ENCODE data around the gene AOPEP. TPM values are rescaled to one million over a fixed set of nuclear protein-coding genes. Genes with fewer than 3 reads are reported as not detected.
A peak's percentile ranks its signal among the peaks of the same experiment; 100 is the strongest.

The AOPEP gene
- total and polyA plus RNA-seq, 2 donors (not counting 3 experiments of a cell fraction or from before 2014, with no cell fraction given) = 20.2 to 41.6 TPM

DNA sequence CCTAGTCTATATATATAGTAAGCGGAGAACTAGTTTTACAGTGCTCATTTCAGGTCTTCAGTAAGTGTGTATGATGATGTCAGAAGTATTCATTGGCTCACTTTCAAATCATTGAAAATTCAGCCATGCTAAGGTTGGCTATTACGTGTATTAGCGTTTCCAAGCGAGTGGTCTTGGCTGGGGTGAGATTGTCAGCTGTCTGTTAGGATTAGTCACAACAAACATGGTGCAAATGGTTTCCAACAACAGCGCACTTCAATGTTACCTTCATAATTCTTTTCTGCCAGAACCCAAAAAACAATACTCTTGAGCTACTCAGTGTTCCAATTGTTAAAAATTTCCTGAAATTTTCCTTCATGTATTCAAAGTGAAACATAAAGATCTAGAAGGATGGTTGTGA is 283.0 kb downstream of the AOPEP start:
- no peak overlapping the region for H3K27ac ChIP-seq (ENCODE audit: insufficient read depth, low read depth, low read length)
- dilution Hi-C loops (cut with MboI; ENCODE audit: extremely low pct_ligation_motif_present, low sequenced_read_pairs) = no loop called here
- BruUV-seq (replicated peaks) = no TSS peak
- H3K9me1 ChIP-seq (replicated peaks; ENCODE audit: control insufficient read depth, extremely low read depth, insufficient read depth, low read length) = no peaks in the 10 kb centered on the region
- H4K20me1 ChIP-seq (replicated peaks; ENCODE audit: control insufficient read depth, extremely low read depth, insufficient read depth, low read length) = no peaks in the 10 kb centered on the region
- no peak overlapping the region for H3K9ac ChIP-seq (replicated peaks; ENCODE audit: extremely low read depth, insufficient read depth, low read length)
- peaks cover 6 to 9% of the 10 kb centered on the region in 2 experiments for H3K36me3 ChIP-seq (ENCODE audit: control insufficient read depth in 2 of 2, extremely low read depth in 1 of 2, insufficient read depth in 2 of 2, low read length in 2 of 2)
- peaks cover 17% of the 10 kb centered on the region for H3K79me2 ChIP-seq (ENCODE audit: control insufficient read depth, insufficient read depth, low read length)
- no peak overlapping the region for H2AFZ ChIP-seq (ENCODE audit: low read depth, low read length)
- intact Hi-C loops (cut with micrococcal nuclease) = loop anchor here (5.0 kb wide), 2 partner anchors 277 to 327 kb away; no protein-coding TSS in a partner anchor
- peak; percentile 49 for DNase-seq (ENCODE audit: low read depth, low spot score)
- no peak overlapping the region for H3K4me3 ChIP-seq (replicated peaks in 1 of 3; ENCODE audit: insufficient read depth in 1 of 3, low read depth in 1 of 3, low read length in 3 of 3)
- TF ChIP-seq, protein P1, sequence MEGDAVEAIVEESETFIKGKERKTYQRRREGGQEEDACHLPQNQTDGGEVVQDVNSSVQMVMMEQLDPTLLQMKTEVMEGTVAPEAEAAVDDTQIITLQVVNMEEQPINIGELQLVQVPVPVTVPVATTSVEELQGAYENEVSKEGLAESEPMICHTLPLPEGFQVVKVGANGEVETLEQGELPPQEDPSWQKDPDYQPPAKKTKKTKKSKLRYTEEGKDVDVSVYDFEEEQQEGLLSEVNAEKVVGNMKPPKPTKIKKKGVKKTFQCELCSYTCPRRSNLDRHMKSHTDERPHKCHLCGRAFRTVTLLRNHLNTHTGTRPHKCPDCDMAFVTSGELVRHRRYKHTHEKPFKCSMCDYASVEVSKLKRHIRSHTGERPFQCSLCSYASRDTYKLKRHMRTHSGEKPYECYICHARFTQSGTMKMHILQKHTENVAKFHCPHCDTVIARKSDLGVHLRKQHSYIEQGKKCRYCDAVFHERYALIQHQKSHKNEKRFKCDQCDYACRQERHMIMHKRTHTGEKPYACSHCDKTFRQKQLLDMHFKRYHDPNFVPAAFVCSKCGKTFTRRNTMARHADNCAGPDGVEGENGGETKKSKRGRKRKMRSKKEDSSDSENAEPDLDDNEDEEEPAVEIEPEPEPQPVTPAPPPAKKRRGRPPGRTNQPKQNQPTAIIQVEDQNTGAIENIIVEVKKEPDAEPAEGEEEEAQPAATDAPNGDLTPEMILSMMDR (IDR thresholded peaks at IDR 0.05; ENCODE audit: extremely low read depth in 1 of 2, insufficient read depth in 1 of 2, low read depth in 1 of 2, low read length in 2 of 2) = no peak
- TF ChIP-seq MAX (IDR thresholded peaks at IDR 0.05; ENCODE audit: insufficient read depth, insufficient read length) (no peak), FOS (IDR thresholded peaks at IDR 0.05; ENCODE audit: borderline replicate concordance, insufficient read depth, low read length) (no peak)
- no peaks in the 10 kb centered on the region for H3K27me3 ChIP-seq (ENCODE audit: control insufficient read depth in 2 of 2, insufficient read depth in 2 of 2, low read length in 2 of 2)
- peaks cover 29% of the 10 kb centered on the region for H3K4me1 ChIP-seq (ENCODE audit: control insufficient read depth, extremely low read depth, insufficient read depth, low read length)
- no peaks in the 10 kb centered on the region for H3K9me3 ChIP-seq (replicated peaks; ENCODE audit: control insufficient read depth, insufficient read depth, low read length)
- no peak for FAIRE-seq
- ChIA-PET POLR2A (no interaction called here), CTCF (no interaction called here)
- no peak overlapping the region for H3K4me2 ChIP-seq (ENCODE audit: insufficient read depth, low read length)

GRCh38 chr9:95010431-95010838 is 283.9 kb downstream of the AOPEP start:
- H3K27ac ChIP-seq (ENCODE audit: insufficient read depth, low read depth, low read length) = no peak overlapping the region
- H3K36me3 ChIP-seq (ENCODE audit: control insufficient read depth in 2 of 2, extremely low read depth in 1 of 2, insufficient read depth in 2 of 2, low read length in 2 of 2) = peaks cover 8 to 9% of the 10 kb centered on the region in 2 experiments
- no peaks in the 10 kb centered on the region for H3K27me3 ChIP-seq (ENCODE audit: control insufficient read depth in 2 of 2, insufficient read depth in 2 of 2, low read length in 2 of 2)
- DNase-seq (ENCODE audit: low read depth, low spot score) (no peak), FAIRE-seq (no peak)
- H4K20me1 ChIP-seq (replicated peaks; ENCODE audit: control insufficient read depth, extremely low read depth, insufficient read depth, low read length) = no peaks in the 10 kb centered on the region
- ChIA-PET CTCF (interaction anchor here (1.2 kb wide), 1 partner anchor 329 kb away, joined by 4 read pairs; no protein-coding TSS in a partner anchor), POLR2A (no interaction called here)
- intact Hi-C loops (cut with micrococcal nuclease) = loop anchor here (1.0 kb wide), 1 partner anchor 8 kb away; no protein-coding TSS in a partner anchor
- no TSS peak for BruUV-seq (replicated peaks)
- no peak overlapping the region for H3K4me3 ChIP-seq (replicated peaks in 1 of 3; ENCODE audit: insufficient read depth in 1 of 3, low read depth in 1 of 3, low read length in 3 of 3)
- H2AFZ ChIP-seq (ENCODE audit: low read depth, low read length) = no peak overlapping the region
- no peaks in the 10 kb centered on the region for H3K9me3 ChIP-seq (replicated peaks; ENCODE audit: control insufficient read depth, insufficient read depth, low read length)
- peaks cover 14% of the 10 kb centered on the region for H3K79me2 ChIP-seq (ENCODE audit: control insufficient read depth, insufficient read depth, low read length)
- peaks cover 29% of the 10 kb centered on the region for H3K4me1 ChIP-seq (ENCODE audit: control insufficient read depth, extremely low read depth, insufficient read depth, low read length)
- TF ChIP-seq FOS (IDR thresholded peaks at IDR 0.05; ENCODE audit: borderline replicate concordance, insufficient read depth, low read length) = no peak
- TF ChIP-seq JUN (IDR thresholded peaks at IDR 0.05; ENCODE audit: borderline replicate concordance, insufficient read depth, insufficient read length, low read depth) = no peak
- no peak for TF ChIP-seq MAX (IDR thresholded peaks at IDR 0.05; ENCODE audit: insufficient read depth, insufficient read length)
- TF ChIP-seq, protein P1 (IDR thresholded peaks at IDR 0.05; ENCODE audit: extremely low read depth in 1 of 2, insufficient read depth in 1 of 2, low read depth in 1 of 2, low read length in 2 of 2) = no peak
- no peak for TF ChIP-seq EZH2 (IDR thresholded peaks at IDR 0.05; ENCODE audit: borderline replicate concordance, low read depth, low read length, severe bottlenecking)
- no peak for TF ChIP-seq GATA2 (IDR thresholded peaks at IDR 0.05; ENCODE audit: insufficient read depth, insufficient read length, low read depth, low read length)
- no peak for TF ChIP-seq POLR2A (IDR thresholded peaks at IDR 0.05; ENCODE audit: low read depth, low read length)
- TF ChIP-seq POLR2AphosphoS5 (IDR thresholded peaks at IDR 0.05; ENCODE audit: insufficient read depth, low read depth, low read length) = no peak
- no peak for TF ChIP-seq MYC (IDR thresholded peaks at IDR 0.05; ENCODE audit: low read depth, low read length)
- H3K9ac ChIP-seq (replicated peaks; ENCODE audit: extremely low read depth, insufficient read depth, low read length) = no peak overlapping the region
- no peaks in the 10 kb centered on the region for H3K9me1 ChIP-seq (replicated peaks; ENCODE audit: control insufficient read depth, extremely low read depth, insufficient read depth, low read length)
- no peak overlapping the region for H3K4me2 ChIP-seq (ENCODE audit: insufficient read depth, low read length)
- dilution Hi-C loops (cut with MboI; ENCODE audit: extremely low pct_ligation_motif_present, low sequenced_read_pairs) = no loop called here

All from endothelial cell of umbilical vein (primary cell).